Liver (tissue), 9 donors: Measurements from ENCODE around the gene CRISPLD2. TPM values are rescaled to one million over a fixed set of nuclear protein-coding genes. Genes with fewer than 3 reads are reported as not detected.
"Not testable (repeated sequence)": the region's sequence is repeated elsewhere in the genome, so short reads cannot be mapped to it uniquely, and the experiment has no call there.

Source experiments
- DNase-seq: peaks from one replicate; pipeline ENCODE4 v3.0.0-alpha.2; 2017; ENCODE audit warnings: low spot score
- H3K27ac ChIP-seq, 2 donors: one replicate each; pipeline ENCODE4 v1.7.0; 2013; ENCODE audit warnings: inconsistent platforms in 2 of 2, low read length in 2 of 2, control low read depth in 1 of 2, low read depth in 1 of 2, mild to moderate bottlenecking in 1 of 2
- H3K27me3 ChIP-seq, 4 donors: one replicate each; pipeline versions ENCODE4 v1.6.1 to v1.7.0; 2013; ENCODE audit warnings: low read length in 3 of 4, inconsistent platforms in 1 of 4, mild to moderate bottlenecking in 1 of 4, moderate library complexity in 1 of 4; ENCODE audit not compliant: control insufficient read depth in 4 of 4, insufficient read depth in 4 of 4
- H3K36me3 ChIP-seq, 4 donors: one replicate each; pipeline versions ENCODE4 v1.6.1 to v1.7.0; 2013; ENCODE audit warnings: low read length in 3 of 4, mild to moderate bottlenecking in 3 of 4, low read depth in 1 of 4, moderate library complexity in 1 of 4; ENCODE audit not compliant: control insufficient read depth in 4 of 4, insufficient read depth in 3 of 4
- H3K4me1 ChIP-seq, 4 donors: one replicate each; pipeline versions ENCODE4 v1.6.1 to v1.7.0; 2013; ENCODE audit warnings: low read length in 3 of 4, mild to moderate bottlenecking in 3 of 4, moderate library complexity in 1 of 4; ENCODE audit not compliant: control insufficient read depth in 4 of 4, insufficient read depth in 4 of 4
- H3K4me3 ChIP-seq, 3 donors: one replicate each; pipeline versions ENCODE4 v1.6.1 to v1.7.0; 2013; ENCODE audit warnings: low read length in 3 of 3, control low read depth in 1 of 3, low read depth in 1 of 3, mild to moderate bottlenecking in 1 of 3
- H3K9ac ChIP-seq, 2 donors: one replicate each; pipeline ENCODE4 v1.7.0; 2013; ENCODE audit warnings: low read length in 2 of 2, mild to moderate bottlenecking in 2 of 2, moderate library complexity in 2 of 2, control low read depth in 1 of 2, low read depth in 1 of 2
- H3K9me3 ChIP-seq, 4 donors: one replicate each; pipeline versions ENCODE4 v1.6.1 to v1.7.0; 2013; ENCODE audit warnings: low read length in 3 of 4; ENCODE audit not compliant: control insufficient read depth in 4 of 4
- EGR1 ChIP-seq, 2 donors: IDR thresholded peaks; 2 replicates each; pipeline ENCODE4 v1.6.1; 2016 to 2018; ENCODE audit warnings: antibody characterized with exemption in 2 of 2, low read depth in 2 of 2
- FOXA1 ChIP-seq: IDR thresholded peaks from 2 replicates; pipeline ENCODE4 v1.6.1; 2016; ENCODE audit warnings: antibody characterized with exemption
- FOXA2 ChIP-seq: IDR thresholded peaks from 2 replicates; pipeline ENCODE4 v1.6.1; 2016; ENCODE audit warnings: antibody characterized with exemption
- GABPA ChIP-seq, 2 donors: IDR thresholded peaks in 1 of 2; conservative IDR thresholded peaks in 1 of 2; 2 replicates each; pipeline ENCODE4 v1.6.1; 2016; ENCODE audit warnings: antibody characterized with exemption in 2 of 2, mild to moderate bottlenecking in 1 of 2, moderate library complexity in 1 of 2
- HNF4A ChIP-seq, 2 donors: conservative IDR thresholded peaks; 2 replicates each; pipeline ENCODE4 v1.6.1; 2016; ENCODE audit warnings: antibody characterized with exemption in 2 of 2, mild to moderate bottlenecking in 2 of 2
- HNF4G ChIP-seq: IDR thresholded peaks from 2 replicates; pipeline ENCODE4 v1.6.1; 2016; ENCODE audit warnings: antibody characterized with exemption
- JUND ChIP-seq, 2 donors: IDR thresholded peaks; 2 replicates each; pipeline ENCODE4 v1.6.1; 2016; ENCODE audit warnings: antibody characterized with exemption in 2 of 2
- NR2F2 ChIP-seq: IDR thresholded peaks from 2 replicates; pipeline ENCODE4 v1.6.1; 2016; ENCODE audit warnings: antibody characterized with exemption
- RAD21 ChIP-seq, 2 donors: IDR thresholded peaks; 2 replicates each; pipeline ENCODE4 v1.6.1; 2016; ENCODE audit warnings: antibody characterized with exemption in 2 of 2, mild to moderate bottlenecking in 2 of 2
- RXRA ChIP-seq, 2 donors: IDR thresholded peaks; 2 replicates each; pipeline ENCODE4 v1.6.1; 2017 to 2018; ENCODE audit warnings: antibody characterized with exemption in 2 of 2, mild to moderate bottlenecking in 1 of 2
- TAF1 ChIP-seq: conservative IDR thresholded peaks from 2 replicates; pipeline ENCODE4 v1.6.1; 2016; ENCODE audit warnings: antibody characterized with exemption, mild to moderate bottlenecking
- YY1 ChIP-seq: IDR thresholded peaks from 2 replicates; pipeline ENCODE4 v1.6.1; 2016; ENCODE audit warnings: antibody characterized with exemption, mild to moderate bottlenecking
- WGBS: extraction: QIAGEN DNeasy Blood & Tissue Kit; methylation state at CpG from one replicate; pipeline ENCODE4 v1.1.7; 2013; 5-methylcytosine and 5-hydroxymethylcytosine counted together
- polyA plus RNA-seq, 2 donors: library from polyadenylated mRNA; stranded (reverse) in 1 of 2; unstranded in 1 of 2; fragments of 200-250 nt in 1 of 2; fragments of >200 nt in 1 of 2; fragmentation: Nextera tagmentation in 1 of 2; extraction: Ambion mirVana in 1 of 2; gene quantifications; one replicate each; pipeline versions ENCODE4 v1.2.1 to v1.2.3, GENCODE V29; 2013 to 2015
- total RNA-seq, 2 donors: library from RNA; depleted of rRNA; stranded (reverse); fragments of >200 nt; gene quantifications; one replicate each; pipeline ENCODE4 v1.2.3, GENCODE V29; 2014
- TF ChIP-seq, protein P1 (sequence below): IDR thresholded peaks from 2 replicates; pipeline ENCODE4 v1.6.1; 2016; ENCODE audit warnings: antibody characterized with exemption, mild to moderate bottlenecking
- TF ChIP-seq, protein P2 (sequence below): IDR thresholded peaks from 2 replicates; pipeline ENCODE4 v1.6.1; 2016; ENCODE audit warnings: antibody characterized with exemption
- TF ChIP-seq, protein P3 (sequence below): IDR thresholded peaks from 2 replicates; pipeline ENCODE4 v1.6.1; 2016; ENCODE audit warnings: antibody characterized with exemption
- TF ChIP-seq, protein P4 (sequence below): fragments of 150-350 bp; IDR thresholded peaks from 2 replicates; pipeline ENCODE4 v1.5.1; 2017; ENCODE audit warnings: improper control_type of control experiment, low read depth, low read length; ENCODE audit not compliant: missing input control
- donor health status: healthy.
- donor health status: healthy.
- donor health status: healthy.
- donor health status: healthy.
- donor health status: healthy.

Gene CRISPLD2
- total and polyA plus RNA-seq, 4 donors: 2.6 to 14.8 (median 4.1) TPM

DNA sequence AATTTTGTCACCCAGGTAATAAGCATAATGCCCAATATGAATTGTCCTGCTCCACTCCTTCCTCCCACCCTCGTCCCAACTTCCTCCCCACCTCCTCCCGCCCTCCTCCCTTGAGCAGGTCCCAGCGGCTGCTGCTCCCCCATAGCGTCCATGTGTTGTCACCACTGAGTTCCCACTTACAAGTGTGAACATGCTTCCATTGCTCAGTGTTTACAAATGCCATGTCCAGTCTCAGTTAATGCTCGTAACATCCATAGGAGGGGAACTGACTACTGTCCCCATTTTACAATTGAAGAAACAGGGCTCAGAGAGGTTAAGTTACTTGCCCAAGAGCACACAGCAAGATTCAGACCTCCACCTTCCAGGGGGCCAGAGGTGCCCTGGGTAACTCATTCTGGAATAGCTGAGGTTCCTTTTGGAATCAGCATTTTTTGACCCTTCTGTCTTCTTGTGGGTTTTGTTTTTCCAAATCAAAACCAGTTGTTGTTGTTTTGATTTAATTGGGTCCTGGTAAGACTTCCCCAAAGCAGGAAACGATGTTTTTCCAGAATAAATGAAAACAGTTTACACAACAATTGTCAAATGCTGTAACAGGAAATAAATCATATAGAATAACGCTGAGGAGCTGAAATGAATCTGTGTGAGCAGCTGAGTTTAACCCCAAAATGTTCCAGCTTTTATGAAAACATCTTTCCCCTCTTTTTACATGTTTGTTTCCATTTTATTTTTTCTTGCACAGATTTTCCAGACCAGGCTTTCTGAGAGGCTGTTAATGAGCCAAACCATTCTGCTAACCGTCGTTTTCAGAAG lies 117.6 kb downstream of the CRISPLD2 start:
- DNase-seq: no peak
- Histone ChIP-seq H3K4me1 (peaks cover 9 to 15% (median 11%) of the 10 kb centered on the region in 4 donors), H3K27me3 (no peaks in the 10 kb centered on the region), H3K9ac (no peak overlapping the region), H3K27ac (no peak overlapping the region), H3K36me3 (no peaks in the 10 kb centered on the region), H3K9me3 (no peaks in the 10 kb centered on the region), H3K4me3 (no peak overlapping the region)
- TF ChIP-seq YY1 (no peak), RXRA (IDR thresholded peaks at IDR 0.05) (no peak), FOXA2 (no peak), EGR1 (IDR thresholded peaks at IDR 0.05; ENCODE audit: low read depth in 2 of 2) (no peak), TAF1 (no peak), JUND (IDR thresholded peaks at IDR 0.05) (no peak)
- TF ChIP-seq, protein P1, sequence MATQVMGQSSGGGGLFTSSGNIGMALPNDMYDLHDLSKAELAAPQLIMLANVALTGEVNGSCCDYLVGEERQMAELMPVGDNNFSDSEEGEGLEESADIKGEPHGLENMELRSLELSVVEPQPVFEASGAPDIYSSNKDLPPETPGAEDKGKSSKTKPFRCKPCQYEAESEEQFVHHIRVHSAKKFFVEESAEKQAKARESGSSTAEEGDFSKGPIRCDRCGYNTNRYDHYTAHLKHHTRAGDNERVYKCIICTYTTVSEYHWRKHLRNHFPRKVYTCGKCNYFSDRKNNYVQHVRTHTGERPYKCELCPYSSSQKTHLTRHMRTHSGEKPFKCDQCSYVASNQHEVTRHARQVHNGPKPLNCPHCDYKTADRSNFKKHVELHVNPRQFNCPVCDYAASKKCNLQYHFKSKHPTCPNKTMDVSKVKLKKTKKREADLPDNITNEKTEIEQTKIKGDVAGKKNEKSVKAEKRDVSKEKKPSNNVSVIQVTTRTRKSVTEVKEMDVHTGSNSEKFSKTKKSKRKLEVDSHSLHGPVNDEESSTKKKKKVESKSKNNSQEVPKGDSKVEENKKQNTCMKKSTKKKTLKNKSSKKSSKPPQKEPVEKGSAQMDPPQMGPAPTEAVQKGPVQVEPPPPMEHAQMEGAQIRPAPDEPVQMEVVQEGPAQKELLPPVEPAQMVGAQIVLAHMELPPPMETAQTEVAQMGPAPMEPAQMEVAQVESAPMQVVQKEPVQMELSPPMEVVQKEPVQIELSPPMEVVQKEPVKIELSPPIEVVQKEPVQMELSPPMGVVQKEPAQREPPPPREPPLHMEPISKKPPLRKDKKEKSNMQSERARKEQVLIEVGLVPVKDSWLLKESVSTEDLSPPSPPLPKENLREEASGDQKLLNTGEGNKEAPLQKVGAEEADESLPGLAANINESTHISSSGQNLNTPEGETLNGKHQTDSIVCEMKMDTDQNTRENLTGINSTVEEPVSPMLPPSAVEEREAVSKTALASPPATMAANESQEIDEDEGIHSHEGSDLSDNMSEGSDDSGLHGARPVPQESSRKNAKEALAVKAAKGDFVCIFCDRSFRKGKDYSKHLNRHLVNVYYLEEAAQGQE: no peak
- TF ChIP-seq, protein P2, sequence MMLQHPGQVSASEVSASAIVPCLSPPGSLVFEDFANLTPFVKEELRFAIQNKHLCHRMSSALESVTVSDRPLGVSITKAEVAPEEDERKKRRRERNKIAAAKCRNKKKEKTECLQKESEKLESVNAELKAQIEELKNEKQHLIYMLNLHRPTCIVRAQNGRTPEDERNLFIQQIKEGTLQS: no peak
- WGBS: 81% methylated on average over 9 of the region's 9 CpGs

DNA sequence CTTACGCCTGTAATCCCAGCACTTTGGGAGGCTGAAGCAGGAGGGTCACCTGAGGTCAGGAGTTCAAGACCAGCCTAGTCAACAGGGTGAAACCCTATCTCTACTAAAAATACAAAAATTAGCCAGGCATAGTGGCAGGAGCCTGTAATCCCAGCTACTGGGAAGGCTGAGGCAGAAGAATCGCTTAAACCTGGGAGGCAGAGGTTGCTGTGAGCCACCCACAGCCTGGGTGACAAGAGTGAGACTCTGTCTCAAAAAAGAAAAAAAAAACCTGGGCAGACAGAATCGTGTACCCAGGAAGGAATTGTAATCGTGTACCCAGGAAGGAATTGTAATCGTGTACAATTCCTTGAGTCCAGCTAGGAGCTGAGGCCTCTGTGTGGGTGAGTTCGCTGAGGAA lies 118.8 kb downstream of the CRISPLD2 start:
- DNase-seq, H3K27me3 ChIP-seq, H3K4me3 ChIP-seq, H3K9me3 ChIP-seq, H3K9ac ChIP-seq, H3K27ac ChIP-seq, H3K36me3 ChIP-seq: not testable (repeated sequence)
- WGBS: 89% methylated on average over 6 of the region's 6 CpGs
- peaks cover 7 to 12% (median 8%) of the 10 kb centered on the region in 4 donors for H3K4me1 ChIP-seq

DNA sequence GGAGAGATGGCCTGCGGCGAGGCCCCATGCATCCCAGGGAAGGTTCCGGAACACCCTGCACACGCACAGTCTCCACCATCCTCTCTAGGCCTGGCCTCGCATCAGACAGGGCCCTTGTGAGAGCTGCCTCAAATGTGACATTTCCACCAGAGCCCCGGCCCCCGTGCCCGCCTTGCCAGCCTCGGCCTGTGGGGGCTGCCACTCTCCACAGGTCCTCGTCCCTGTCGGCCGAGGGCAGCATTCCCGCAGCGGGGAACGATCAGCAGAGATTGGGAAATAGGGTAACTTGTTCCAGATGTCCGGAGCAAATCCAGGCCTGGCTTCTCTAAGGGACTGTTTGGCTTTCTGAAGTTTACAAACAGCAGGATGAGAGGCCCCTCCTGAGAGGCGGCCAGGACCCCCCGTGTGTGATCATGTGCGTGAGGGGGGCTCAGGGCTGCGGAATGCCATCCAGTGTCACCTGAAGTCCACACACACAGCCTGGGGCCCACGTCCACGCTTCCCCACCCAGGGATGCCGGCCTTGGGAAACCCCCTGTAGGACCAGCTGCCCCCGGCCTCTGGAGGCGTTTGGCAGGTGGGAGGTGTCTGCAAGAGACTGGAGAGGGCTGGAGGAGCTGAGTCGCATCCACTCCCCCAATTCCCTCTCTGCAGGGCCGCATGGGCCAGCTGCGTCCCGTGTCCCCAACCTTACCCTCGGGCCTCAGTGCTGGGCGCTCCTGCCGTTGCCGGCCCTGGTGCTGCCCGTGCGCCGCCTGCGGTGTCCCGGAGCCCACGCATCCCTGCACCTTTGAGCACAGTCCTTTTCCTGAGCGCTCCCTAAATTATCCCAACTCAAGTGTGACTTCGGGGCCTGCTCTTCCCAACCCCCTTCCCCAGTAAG lies 121.1 kb downstream of the CRISPLD2 start:
- no peak overlapping the region for H3K9ac ChIP-seq
- H3K4me1 ChIP-seq: peaks cover 0 to 2% (median 0%) of the 10 kb centered on the region in 4 donors
- WGBS: 82% methylated on average over 41 of the region's 41 CpGs
- no peak for TF ChIP-seq NR2F2
- TF ChIP-seq, protein P1: no peak
- no peak for TF ChIP-seq HNF4A (conservative IDR thresholded peaks at IDR 0.05)
- TF ChIP-seq FOXA1: no peak
- TF ChIP-seq HNF4G: no peak
- TF ChIP-seq, protein P3, sequence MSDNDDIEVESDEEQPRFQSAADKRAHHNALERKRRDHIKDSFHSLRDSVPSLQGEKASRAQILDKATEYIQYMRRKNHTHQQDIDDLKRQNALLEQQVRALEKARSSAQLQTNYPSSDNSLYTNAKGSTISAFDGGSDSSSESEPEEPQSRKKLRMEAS: no peak
- TF ChIP-seq EGR1 (IDR thresholded peaks at IDR 0.05; ENCODE audit: low read depth in 2 of 2): no peak
- TF ChIP-seq RAD21 (IDR thresholded peaks at IDR 0.05): no peak
- TF ChIP-seq GABPA (IDR thresholded peaks at IDR 0.05 in 1 of 2, conservative IDR thresholded peaks at IDR 0.05 in 1 of 2): no peak
- TF ChIP-seq YY1: no peak
- TF ChIP-seq, protein P4, sequence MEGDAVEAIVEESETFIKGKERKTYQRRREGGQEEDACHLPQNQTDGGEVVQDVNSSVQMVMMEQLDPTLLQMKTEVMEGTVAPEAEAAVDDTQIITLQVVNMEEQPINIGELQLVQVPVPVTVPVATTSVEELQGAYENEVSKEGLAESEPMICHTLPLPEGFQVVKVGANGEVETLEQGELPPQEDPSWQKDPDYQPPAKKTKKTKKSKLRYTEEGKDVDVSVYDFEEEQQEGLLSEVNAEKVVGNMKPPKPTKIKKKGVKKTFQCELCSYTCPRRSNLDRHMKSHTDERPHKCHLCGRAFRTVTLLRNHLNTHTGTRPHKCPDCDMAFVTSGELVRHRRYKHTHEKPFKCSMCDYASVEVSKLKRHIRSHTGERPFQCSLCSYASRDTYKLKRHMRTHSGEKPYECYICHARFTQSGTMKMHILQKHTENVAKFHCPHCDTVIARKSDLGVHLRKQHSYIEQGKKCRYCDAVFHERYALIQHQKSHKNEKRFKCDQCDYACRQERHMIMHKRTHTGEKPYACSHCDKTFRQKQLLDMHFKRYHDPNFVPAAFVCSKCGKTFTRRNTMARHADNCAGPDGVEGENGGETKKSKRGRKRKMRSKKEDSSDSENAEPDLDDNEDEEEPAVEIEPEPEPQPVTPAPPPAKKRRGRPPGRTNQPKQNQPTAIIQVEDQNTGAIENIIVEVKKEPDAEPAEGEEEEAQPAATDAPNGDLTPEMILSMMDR: no peak
- H3K4me3 ChIP-seq: no peak overlapping the region
- H3K27me3 ChIP-seq: no peaks in the 10 kb centered on the region
- no peaks in the 10 kb centered on the region for H3K36me3 ChIP-seq
- no peak overlapping the region for H3K27ac ChIP-seq
- no peak for DNase-seq
- H3K9me3 ChIP-seq: no peaks in the 10 kb centered on the region
